Tibial nerve (tissue), 3 donors: Measurements from ENCODE around the gene FAM114A2.

ENCODE experiments used
- POLR2A ChIP-seq, 2 donors: fragments of 450-650 bp; IDR thresholded peaks; one replicate each; pipeline ENCODE4 v1.6.1; 2017; ENCODE audit warnings: antibody characterized with exemption in 2 of 2, mild to moderate bottlenecking in 2 of 2, moderate library complexity in 2 of 2
- TF ChIP-seq, protein P1 (sequence below), 5 experiments: fragments of 200-600 bp in 3 of 5; fragments of 450-650 bp in 2 of 5; sonication (generic) in 3 of 5; IDR thresholded peaks; one replicate each; pipeline ENCODE4 v1.5.1; 2016 to 2019; ENCODE audit warnings: antibody characterized with exemption in 5 of 5, mild to moderate bottlenecking in 3 of 5, moderate library complexity in 2 of 5

DNA sequence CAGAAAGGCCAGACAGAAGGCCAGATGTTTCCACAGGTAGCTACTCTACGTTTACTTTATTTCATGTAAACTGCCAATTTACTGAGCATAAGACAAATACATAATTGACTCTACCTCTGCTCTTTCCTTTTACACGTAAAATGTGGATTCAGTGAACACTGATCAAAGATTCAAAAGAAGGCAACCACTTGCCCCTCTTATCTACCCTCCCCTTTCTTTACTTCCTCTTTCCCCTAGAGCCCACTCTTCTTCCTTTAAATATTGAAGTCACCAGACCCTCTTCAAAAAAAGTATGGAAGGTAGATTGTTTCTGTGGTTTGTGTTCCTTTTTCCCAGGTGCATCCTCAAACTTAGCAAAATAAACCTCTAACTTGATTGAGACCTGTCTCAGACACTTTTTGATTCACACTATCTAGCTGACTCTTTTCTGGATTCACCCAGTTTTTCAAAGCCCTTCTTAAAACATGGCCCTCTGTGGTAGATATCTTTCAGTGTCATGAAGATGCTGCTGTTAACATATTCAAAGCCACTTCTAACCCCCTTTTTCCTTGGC is 6.7 kb downstream of the FAM114A2 start:
- TF ChIP-seq, protein P1, sequence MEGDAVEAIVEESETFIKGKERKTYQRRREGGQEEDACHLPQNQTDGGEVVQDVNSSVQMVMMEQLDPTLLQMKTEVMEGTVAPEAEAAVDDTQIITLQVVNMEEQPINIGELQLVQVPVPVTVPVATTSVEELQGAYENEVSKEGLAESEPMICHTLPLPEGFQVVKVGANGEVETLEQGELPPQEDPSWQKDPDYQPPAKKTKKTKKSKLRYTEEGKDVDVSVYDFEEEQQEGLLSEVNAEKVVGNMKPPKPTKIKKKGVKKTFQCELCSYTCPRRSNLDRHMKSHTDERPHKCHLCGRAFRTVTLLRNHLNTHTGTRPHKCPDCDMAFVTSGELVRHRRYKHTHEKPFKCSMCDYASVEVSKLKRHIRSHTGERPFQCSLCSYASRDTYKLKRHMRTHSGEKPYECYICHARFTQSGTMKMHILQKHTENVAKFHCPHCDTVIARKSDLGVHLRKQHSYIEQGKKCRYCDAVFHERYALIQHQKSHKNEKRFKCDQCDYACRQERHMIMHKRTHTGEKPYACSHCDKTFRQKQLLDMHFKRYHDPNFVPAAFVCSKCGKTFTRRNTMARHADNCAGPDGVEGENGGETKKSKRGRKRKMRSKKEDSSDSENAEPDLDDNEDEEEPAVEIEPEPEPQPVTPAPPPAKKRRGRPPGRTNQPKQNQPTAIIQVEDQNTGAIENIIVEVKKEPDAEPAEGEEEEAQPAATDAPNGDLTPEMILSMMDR (IDR thresholded peaks at IDR 0.05), result no peak
- TF ChIP-seq POLR2A (IDR thresholded peaks at IDR 0.05), result no peak
